T-helper 22 cell (primary cell): ENCODE results near the gene DDIAS.
A peak's percentile ranks its signal among the peaks of the same experiment; 100 is the strongest.
"Not testable (repeated sequence)": the region's sequence is repeated elsewhere in the genome, so short reads cannot be mapped to it uniquely, and the experiment has no call there.

ENCODE experiments used
- DNase-seq: peaks from one replicate; pipeline ENCODE4 v3.0.0-alpha.2; 2020; ENCODE audit warnings: low read depth

Gene DDIAS

GRCh38 chr11:82901165-82901921, at the start of gene DDIAS:
Gene DDIAS, plus strand, starts transcription at chr11:82901736. Its CDS starts 13,003 bp downstream, at chr11:82914739.
- peak; percentile 91 for DNase-seq

GRCh38 chr11:82854242-82854641, 47.3 kb upstream of the DDIAS start:
- DNase-seq: no peak

GRCh38 chr11:82854916-82855315, 46.6 kb upstream of the DDIAS start:
- not testable (repeated sequence) for DNase-seq

- no peak for DNase-seq
Observed at GRCh38 chr11:82855616-82856015, 45.9 kb upstream of the DDIAS start.

GRCh38 chr11:82857145-82857544, 44.4 kb upstream of the DDIAS start:
- no peak for DNase-seq

- DNase-seq: no peak
Observed at GRCh38 chr11:82858133-82858532, 43.4 kb upstream of the DDIAS start.

GRCh38 chr11:82858556-82859091, 42.9 kb upstream of the DDIAS start:
- no peak for DNase-seq

- no peak for DNase-seq
Observed at GRCh38 chr11:82859750-82860149, 41.8 kb upstream of the DDIAS start.

GRCh38 chr11:82862379-82862778, 39.2 kb upstream of the DDIAS start:
- no peak for DNase-seq

- DNase-seq: no peak
Observed at GRCh38 chr11:82863209-82863608, 38.3 kb upstream of the DDIAS start.

- no peak for DNase-seq
Observed at GRCh38 chr11:82864268-82864667, 37.3 kb upstream of the DDIAS start.

- no peak for DNase-seq
Observed at GRCh38 chr11:82865841-82866240, 35.7 kb upstream of the DDIAS start.

- DNase-seq: peak; percentile 29
Observed at GRCh38 chr11:82867495-82868082, 33.9 kb upstream of the DDIAS start.

GRCh38 chr11:82869657-82870056, 31.9 kb upstream of the DDIAS start:
- DNase-seq: no peak

- no peak for DNase-seq
Observed at GRCh38 chr11:82871646-82872045, 29.9 kb upstream of the DDIAS start.

- no peak for DNase-seq
Observed at GRCh38 chr11:82872377-82873150, 29.0 kb upstream of the DDIAS start.

- DNase-seq: no peak
Observed at GRCh38 chr11:82873919-82874333, 27.6 kb upstream of the DDIAS start.

GRCh38 chr11:82874646-82875523, 26.7 kb upstream of the DDIAS start:
- DNase-seq: no peak

- DNase-seq: no peak
Observed at GRCh38 chr11:82883853-82884252, 17.7 kb upstream of the DDIAS start.

GRCh38 chr11:82889133-82890001, 12.2 kb upstream of the DDIAS start:
- DNase-seq: no peak

- no peak for DNase-seq
Observed at GRCh38 chr11:82890002-82890341, 11.6 kb upstream of the DDIAS start.
